ENCODE data around the gene STARD9. TPM values are rescaled to one million over a fixed set of nuclear protein-coding genes. Genes with fewer than 3 reads are reported as not detected.

Gene STARD9
- polyA plus RNA-seq, 1 donor (not counting 4 experiments of a cell fraction or from before 2014, with no cell fraction given): 0.76 TPM

DNA sequence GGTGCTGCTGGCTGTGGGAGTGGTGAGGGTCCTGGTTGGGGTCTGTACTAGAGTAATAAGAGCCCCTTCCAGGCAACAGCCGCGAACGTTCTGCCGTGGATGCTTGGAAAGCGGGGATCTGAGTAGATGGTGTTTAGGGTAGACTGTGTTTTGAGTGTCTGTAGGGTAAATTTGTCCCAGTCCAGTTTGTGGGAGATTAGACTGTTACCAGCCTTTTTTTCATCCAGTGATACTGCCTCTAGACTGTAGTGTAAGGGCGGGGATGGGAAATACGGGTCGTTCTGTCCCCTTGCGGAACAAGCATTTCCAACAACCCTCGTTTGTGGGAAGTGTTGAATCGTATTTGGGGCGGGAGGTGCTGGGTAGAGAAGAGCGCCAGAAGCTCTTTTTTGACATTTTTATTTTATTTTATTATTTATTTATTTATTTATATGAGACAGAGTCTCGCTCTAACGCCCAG is 26.3 kb upstream of the STARD9 start:
- H3K4me3 ChIP-seq (ENCODE audit: control insufficient read depth in 2 of 3, extremely low read depth in 1 of 3, insufficient read depth in 2 of 3, low read depth in 1 of 3, low read length in 3 of 3): peak overlapping the region; percentile 78 to 99 (median 81)
- TF ChIP-seq EZH2 (IDR thresholded peaks at IDR 0.05; ENCODE audit: low read length): no peak
- TF ChIP-seq, protein P1, sequence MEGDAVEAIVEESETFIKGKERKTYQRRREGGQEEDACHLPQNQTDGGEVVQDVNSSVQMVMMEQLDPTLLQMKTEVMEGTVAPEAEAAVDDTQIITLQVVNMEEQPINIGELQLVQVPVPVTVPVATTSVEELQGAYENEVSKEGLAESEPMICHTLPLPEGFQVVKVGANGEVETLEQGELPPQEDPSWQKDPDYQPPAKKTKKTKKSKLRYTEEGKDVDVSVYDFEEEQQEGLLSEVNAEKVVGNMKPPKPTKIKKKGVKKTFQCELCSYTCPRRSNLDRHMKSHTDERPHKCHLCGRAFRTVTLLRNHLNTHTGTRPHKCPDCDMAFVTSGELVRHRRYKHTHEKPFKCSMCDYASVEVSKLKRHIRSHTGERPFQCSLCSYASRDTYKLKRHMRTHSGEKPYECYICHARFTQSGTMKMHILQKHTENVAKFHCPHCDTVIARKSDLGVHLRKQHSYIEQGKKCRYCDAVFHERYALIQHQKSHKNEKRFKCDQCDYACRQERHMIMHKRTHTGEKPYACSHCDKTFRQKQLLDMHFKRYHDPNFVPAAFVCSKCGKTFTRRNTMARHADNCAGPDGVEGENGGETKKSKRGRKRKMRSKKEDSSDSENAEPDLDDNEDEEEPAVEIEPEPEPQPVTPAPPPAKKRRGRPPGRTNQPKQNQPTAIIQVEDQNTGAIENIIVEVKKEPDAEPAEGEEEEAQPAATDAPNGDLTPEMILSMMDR (optimal IDR thresholded peaks at IDR 0.05 in 1 of 3, IDR thresholded peaks at IDR 0.05 in 1 of 3, conservative IDR thresholded peaks at IDR 0.05 in 1 of 3; ENCODE audit: extremely low read depth in 1 of 3, insufficient read depth in 2 of 3, low read length in 3 of 3): no peak
- H3K79me2 ChIP-seq (ENCODE audit: control insufficient read depth, insufficient read depth, low read length): peaks cover 52% of the 10 kb centered on the region
- FAIRE-seq (no peak), DNase-seq (ENCODE audit: low read depth, low spot score) (no peak)
- H3K9me1 ChIP-seq (ENCODE audit: control insufficient read depth, extremely low read depth, insufficient read depth, low read length): no peaks in the 10 kb centered on the region
- peak overlapping the region; percentile 66 for H3K4me2 ChIP-seq (ENCODE audit: control insufficient read depth, extremely low read depth, insufficient read depth, low read depth, low read length)
- H3K9me3 ChIP-seq (ENCODE audit: control insufficient read depth, low read depth, low read length): no peaks in the 10 kb centered on the region
- H3K36me3 ChIP-seq (ENCODE audit: control insufficient read depth in 2 of 2, extremely low read depth in 1 of 2, insufficient read depth in 2 of 2, low read length in 2 of 2): peaks cover 0 to 8% of the 10 kb centered on the region in 2 experiments
- H4K20me1 ChIP-seq (ENCODE audit: control insufficient read depth, extremely low read depth, insufficient read depth, low read length): no peaks in the 10 kb centered on the region
- H3K27ac ChIP-seq (ENCODE audit: control insufficient read depth, insufficient read depth, low read length): peak overlapping the region; percentile 93
- H3K9ac ChIP-seq (ENCODE audit: control insufficient read depth, extremely low read depth, insufficient read depth, low read length): peak overlapping the region; percentile 98
- H3K27me3 ChIP-seq (ENCODE audit: control insufficient read depth, extremely low read depth, insufficient read depth, low read length): no peaks in the 10 kb centered on the region
- peaks cover 21% of the 10 kb centered on the region for H3K4me1 ChIP-seq (ENCODE audit: control insufficient read depth, extremely low read depth, insufficient read depth, low read length)
- dilution Hi-C loops (cut with MboI; ENCODE audit: extremely low pct_ligation_motif_present, low sequenced_read_pairs): no loop called here
- H2AFZ ChIP-seq (ENCODE audit: control insufficient read depth, low read length): peak overlapping the region; percentile 98

DNA sequence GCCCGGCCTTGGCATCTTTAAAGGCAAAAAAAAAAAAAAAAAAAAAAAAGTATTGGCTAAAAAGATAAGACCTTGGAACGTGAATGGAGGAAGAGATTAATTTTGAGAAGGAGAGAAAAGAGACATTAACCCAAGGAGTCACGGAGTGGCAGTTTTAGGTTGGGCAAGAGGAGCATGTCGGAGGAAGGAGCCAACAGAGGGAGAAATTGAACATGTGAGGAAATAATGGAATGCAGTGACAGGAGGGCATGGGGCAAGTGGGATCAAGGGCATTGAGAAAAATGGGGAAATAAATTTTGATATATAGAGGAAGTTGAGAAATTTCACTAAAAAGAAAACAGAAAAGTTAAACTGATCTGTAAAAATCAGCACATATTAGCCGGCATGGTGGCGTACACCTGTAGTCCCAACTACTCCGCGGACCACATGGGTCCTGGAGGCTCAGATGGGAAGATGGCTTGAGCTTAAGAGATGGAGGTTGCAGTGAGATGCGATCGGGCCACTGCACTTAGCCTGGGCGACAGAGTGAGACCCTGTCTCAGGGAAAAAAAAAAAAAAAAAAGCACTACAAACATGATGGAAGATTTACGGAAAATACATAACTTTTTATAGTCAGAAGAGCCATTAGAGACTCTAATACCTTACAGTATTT is 25.5 kb upstream of the STARD9 start:
- H3K27me3 ChIP-seq (ENCODE audit: control insufficient read depth, extremely low read depth, insufficient read depth, low read length): no peaks in the 10 kb centered on the region
- peak overlapping the region; percentile 63 to 99 (median 81) for H3K4me3 ChIP-seq (ENCODE audit: control insufficient read depth in 2 of 3, extremely low read depth in 1 of 3, insufficient read depth in 2 of 3, low read depth in 1 of 3, low read length in 3 of 3)
- no peaks in the 10 kb centered on the region for H3K9me3 ChIP-seq (ENCODE audit: control insufficient read depth, low read depth, low read length)
- dilution Hi-C loops (cut with MboI; ENCODE audit: extremely low pct_ligation_motif_present, low sequenced_read_pairs): no loop called here
- H3K36me3 ChIP-seq (ENCODE audit: control insufficient read depth in 2 of 2, extremely low read depth in 1 of 2, insufficient read depth in 2 of 2, low read length in 2 of 2): peaks cover 0 to 3% of the 10 kb centered on the region in 2 experiments
- H4K20me1 ChIP-seq (ENCODE audit: control insufficient read depth, extremely low read depth, insufficient read depth, low read length): no peaks in the 10 kb centered on the region
- H3K9ac ChIP-seq (ENCODE audit: control insufficient read depth, extremely low read depth, insufficient read depth, low read length): peak overlapping the region; percentile 98
- DNase-seq (ENCODE audit: low read depth, low spot score) (no peak), FAIRE-seq (no peak)
- TF ChIP-seq, protein P1 (optimal IDR thresholded peaks at IDR 0.05 in 1 of 3, IDR thresholded peaks at IDR 0.05 in 1 of 3, conservative IDR thresholded peaks at IDR 0.05 in 1 of 3; ENCODE audit: extremely low read depth in 1 of 3, insufficient read depth in 2 of 3, low read length in 3 of 3): no peak
- no peak for TF ChIP-seq EZH2 (IDR thresholded peaks at IDR 0.05; ENCODE audit: low read length)
- H3K4me1 ChIP-seq (ENCODE audit: control insufficient read depth, extremely low read depth, insufficient read depth, low read length): peaks cover 21% of the 10 kb centered on the region
- no peaks in the 10 kb centered on the region for H3K9me1 ChIP-seq (ENCODE audit: control insufficient read depth, extremely low read depth, insufficient read depth, low read length)
- H3K79me2 ChIP-seq (ENCODE audit: control insufficient read depth, insufficient read depth, low read length): peaks cover 59% of the 10 kb centered on the region
- no peak overlapping the region for H2AFZ ChIP-seq (ENCODE audit: control insufficient read depth, low read length)
- peak overlapping the region; percentile 66 for H3K4me2 ChIP-seq (ENCODE audit: control insufficient read depth, extremely low read depth, insufficient read depth, low read depth, low read length)
- peak overlapping the region; percentile 29 for H3K27ac ChIP-seq (ENCODE audit: control insufficient read depth, insufficient read depth, low read length)

All from keratinocyte (primary cell).